ENCODE results near the gene ZNF195.
"Not testable (repeated sequence)": the region's sequence is repeated elsewhere in the genome, so short reads cannot be mapped to it uniquely, and the experiment has no call there.

ZNF195 gene

GRCh38 chr11:3346587-3346986 lies 32.4 kb downstream of the ZNF195 start:
- no peak for DNase-seq

GRCh38 chr11:3345736-3346135 lies 33.2 kb downstream of the ZNF195 start:
- no peak for DNase-seq

DNA sequence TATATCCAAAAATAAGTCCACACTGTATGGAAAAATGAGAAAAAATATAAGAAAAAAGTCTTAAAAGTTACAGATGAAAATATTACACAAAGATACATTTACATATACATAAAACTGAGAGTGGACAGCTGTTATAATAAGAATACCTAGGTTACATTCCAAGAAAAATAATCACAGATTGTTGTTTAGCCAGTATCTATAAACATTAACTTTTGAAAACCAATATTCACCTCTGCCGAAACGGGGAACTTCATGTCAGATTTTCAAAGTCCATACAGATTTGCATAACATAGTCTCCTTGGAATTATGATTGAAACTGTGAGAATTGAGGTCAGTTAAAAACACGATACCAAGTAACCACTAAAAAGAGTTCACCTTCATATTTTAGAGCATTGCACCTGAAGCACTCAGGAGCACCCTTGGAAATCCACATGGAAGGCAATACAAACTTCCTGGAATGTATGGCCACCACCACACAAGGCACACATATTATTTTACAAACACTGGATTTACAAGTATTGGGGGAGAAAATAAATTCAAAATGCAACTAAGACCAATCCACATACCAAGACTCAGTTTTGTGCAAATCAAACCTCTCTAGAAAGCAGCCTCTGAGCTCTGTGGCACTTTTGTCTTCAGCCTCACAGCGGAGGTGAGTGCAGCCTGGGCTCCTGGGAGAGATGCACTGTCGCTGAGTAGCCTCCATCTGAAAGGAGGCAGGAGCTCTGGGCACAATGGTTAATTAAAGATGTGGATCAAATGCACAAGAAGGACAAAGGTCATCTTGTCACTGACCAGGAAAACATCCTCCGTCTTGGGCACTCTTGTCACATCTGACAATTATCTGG lies 34.4 kb downstream of the ZNF195 start:
- no peak for DNase-seq

DNA sequence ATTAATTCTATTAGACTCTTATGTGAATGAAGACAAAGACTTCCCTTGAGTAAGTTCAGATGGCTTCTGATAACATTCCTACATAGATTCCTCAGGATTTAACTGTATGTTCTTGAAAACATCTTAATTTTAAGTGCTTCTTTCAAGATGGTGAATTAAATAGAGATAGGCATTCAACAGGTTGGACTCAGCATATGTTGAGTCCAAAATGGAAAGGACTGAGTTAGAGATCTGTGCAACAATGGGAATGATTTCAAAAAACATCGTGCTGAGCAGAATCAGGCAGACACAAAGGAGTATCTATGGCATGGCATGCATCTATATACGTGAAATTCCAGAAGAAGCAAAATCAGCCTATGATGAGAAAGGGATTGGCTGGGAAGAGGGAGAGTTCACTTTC lies 36.2 kb downstream of the ZNF195 start:
- DNase-seq, result no peak

DNA sequence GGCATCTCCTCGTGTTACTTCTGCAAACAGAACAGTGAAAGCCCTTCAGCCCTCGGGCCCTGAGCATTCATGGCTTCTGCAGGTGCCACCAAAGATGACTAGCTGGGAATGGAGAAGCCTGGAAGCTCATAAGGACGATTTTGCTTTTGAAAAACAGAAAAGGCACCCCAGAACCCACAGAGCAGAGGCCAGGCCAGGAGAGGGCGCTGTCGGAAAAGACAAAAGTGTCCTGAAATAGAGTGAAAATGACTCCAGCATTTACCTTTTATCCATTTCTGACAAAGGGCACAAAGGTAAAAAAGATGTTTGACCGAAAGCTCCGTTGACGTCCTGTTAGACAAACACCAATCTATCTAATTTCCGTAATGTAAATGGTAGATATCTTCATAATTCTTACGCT lies 37.6 kb downstream of the ZNF195 start:
- no peak for DNase-seq

DNA sequence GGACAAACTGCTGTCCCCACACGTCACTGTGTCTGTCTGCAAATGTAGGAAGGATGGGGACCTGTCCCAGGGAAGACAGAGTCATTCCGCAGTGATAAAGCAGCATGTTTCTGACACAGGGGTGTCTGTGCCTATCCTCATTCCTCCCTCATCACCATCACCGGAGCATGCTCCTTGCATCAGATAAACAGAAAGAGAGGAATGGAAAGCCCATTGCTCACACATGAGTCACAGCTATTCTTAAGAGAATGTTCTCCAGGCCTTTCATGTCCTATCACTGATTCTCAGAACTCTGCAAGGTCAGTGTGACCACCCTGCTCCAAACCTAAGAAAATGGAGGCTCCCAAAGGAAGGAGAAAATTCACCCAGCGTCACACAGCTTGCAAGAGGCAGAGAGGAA lies 38.9 kb downstream of the ZNF195 start:
- no peak for DNase-seq

GRCh38 chr11:3339340-3339624 lies 39.7 kb downstream of the ZNF195 start:
- no peak for DNase-seq

DNA sequence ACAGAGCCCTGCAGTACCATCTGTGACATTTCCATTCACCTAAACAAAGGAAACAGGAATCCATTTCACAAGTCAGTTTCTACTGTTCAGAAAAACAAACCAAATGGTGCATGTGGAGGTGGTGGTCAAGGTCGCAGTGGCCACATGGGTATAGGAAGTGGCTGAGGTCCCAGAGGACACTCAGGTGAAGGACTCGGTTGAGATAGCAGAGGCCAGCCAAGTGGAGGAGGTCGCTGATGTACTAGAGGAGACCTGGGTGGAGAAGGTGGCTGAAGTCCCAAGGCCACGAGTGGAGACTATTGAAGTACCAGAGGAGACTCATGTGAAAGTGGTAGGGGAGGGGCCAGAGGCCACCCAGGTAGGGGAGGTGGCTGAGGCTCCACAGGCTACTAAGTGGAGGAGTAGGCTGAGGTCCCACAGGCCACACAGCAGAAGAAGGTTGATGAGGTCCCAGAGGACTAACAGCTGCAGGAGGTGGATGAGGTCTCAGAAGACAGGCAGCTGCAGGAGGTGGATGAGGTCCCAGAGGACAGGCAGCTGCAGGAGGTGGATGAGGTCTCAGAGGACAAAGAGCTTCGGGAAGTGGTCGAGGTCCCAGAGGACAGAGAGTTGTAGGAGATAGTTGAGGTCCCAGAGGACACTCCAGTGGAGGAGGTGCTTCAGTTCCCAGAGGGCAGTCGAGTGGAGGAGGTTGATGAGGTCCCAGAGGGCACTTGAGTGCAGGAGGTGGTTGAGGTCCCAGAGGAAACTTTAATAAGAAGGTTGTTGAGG lies 40.2 kb downstream of the ZNF195 start:
- DNase-seq, result no peak

- not testable (repeated sequence) for DNase-seq
Measured at GRCh38 chr11:3336420-3336819, 42.5 kb downstream of the ZNF195 start.

GRCh38 chr11:3333157-3333556 lies 45.8 kb downstream of the ZNF195 start:
- DNase-seq, result not testable (repeated sequence)

DNA sequence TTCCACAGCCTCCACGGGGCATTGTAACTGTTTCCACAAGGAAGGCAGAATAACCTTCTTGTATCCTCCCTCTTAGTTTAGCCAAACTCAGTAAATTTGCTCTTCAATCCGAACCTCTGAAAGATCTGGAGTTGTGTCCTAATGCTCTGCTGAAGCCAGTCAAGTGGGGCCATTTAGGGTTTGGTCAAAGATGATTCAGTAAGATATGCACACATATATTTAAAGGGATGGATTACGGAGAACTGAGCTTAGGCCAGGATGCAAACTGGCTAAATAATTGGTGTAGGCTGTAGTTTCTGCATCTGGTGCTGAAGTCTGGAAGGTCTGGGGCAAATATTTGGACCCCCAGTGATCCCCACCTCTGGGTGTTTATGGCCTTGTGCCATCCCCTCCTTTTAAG lies 47.9 kb downstream of the ZNF195 start:
- DNase-seq, result not testable (repeated sequence)

- DNase-seq, result not testable (repeated sequence)
Measured at GRCh38 chr11:3330064-3330463, 48.9 kb downstream of the ZNF195 start.

- not testable (repeated sequence) for DNase-seq
Measured at GRCh38 chr11:3328503-3328902, 50.4 kb downstream of the ZNF195 start.

GRCh38 chr11:3326450-3326849 lies 52.5 kb downstream of the ZNF195 start:
- DNase-seq, result not testable (repeated sequence)

- DNase-seq, result not testable (repeated sequence)
Measured at GRCh38 chr11:3324724-3325123, 54.2 kb downstream of the ZNF195 start.
